MV-4-11 (cell line): ENCODE results near the gene MTCH1.

Source experiments
- DNase-seq: peaks from one replicate; lab custom pipeline; 2025; lab: John Stamatoyannopoulos, UW

Gene MTCH1

DNA sequence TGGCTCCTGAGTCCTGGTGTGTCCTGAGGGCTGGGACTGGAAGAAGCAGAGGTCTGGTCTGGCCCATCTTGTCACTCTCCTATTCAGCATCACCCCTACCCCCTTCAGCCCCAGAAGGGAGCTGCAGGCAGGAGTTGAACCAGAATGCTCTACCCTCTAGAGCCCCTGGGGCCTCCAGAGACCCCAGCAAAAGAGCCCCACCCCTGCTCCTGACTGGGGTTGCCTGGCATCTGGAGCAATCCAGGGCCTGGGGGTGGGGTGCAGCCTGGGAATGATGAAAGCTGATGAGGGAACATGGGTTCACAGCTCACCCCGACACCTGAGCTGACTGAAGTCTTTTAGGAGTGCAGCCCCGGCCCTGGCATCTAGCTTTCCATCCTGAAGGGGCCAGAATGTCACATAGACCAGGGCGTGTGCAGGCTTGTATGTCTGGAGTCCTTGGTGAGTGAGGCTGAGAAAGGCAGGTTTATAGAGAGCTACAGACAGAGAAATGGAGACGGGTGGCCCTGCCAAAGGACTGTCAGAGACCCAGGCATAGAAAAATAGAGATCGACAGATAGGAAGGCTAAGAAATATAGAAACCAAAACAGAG is 31.7 kb upstream of the MTCH1 start:
- DNase-seq: no peak

DNA sequence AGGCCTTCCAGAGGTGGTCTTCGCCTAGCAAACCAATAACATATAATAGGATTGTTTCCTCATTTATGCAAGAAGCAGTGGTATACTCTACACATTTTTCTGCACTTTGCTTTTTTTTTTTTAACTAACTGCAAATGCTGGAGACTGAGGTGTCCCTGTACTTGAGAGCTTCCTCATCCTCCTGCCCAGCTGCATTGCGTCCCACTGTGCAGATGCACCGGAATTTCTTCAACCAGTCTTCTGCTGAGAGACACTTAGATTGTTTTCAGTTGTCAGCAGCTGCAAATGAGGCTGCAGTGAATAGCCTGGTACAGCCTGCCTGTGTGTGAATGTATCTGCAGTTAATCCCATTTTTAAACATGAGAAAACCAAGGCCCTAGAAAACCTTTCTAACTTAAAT is 31.0 kb upstream of the MTCH1 start:
- peak; percentile 68 for DNase-seq

GRCh38 chr6:37015532-37015931 is 29.5 kb upstream of the MTCH1 start:
- DNase-seq: no peak

GRCh38 chr6:37014667-37015066 is 28.7 kb upstream of the MTCH1 start:
- DNase-seq: no peak

- no peak for DNase-seq
Observed at GRCh38 chr6:37013516-37014491, 27.8 kb upstream of the MTCH1 start.

DNA sequence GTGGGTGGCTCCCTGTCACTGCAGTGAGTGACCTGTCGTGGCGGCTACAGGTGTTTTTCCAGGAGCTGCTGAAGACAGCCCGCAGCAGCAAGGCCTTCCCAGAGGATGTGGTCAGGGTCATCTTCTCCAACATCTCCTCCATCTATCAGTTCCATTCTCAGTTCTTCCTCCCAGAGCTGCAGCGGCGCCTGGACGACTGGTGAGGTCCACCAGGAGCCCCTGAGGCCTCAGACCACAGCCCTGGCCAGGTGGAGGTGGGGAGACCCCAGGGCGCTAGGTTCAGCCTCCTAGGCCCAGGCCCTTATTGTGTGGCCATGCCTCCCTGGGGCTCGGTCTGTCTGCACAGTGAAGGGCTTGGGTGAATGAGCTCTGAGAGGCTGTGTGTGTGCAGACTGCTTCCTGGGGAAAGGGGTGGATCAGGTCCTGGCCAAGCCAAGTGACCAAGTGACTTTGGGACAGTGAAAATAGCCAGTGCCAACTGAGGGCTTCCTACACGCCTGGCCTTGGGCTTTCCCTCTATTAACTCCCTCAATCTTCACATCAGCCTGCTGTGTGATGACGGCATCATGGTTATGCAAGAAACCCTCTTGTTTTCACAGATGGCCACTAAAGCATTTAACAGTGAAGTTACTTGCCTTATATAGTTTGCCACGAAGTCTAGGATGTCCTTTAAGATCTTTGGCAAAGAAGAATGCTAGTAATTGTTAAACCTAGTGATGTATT is 25.8 kb upstream of the MTCH1 start:
- DNase-seq: peak; percentile 73

- no peak for DNase-seq
Observed at GRCh38 chr6:37010402-37010892, 24.5 kb upstream of the MTCH1 start.

- peak; percentile 78 for DNase-seq
Observed at GRCh38 chr6:37008484-37009465, 22.8 kb upstream of the MTCH1 start.

- DNase-seq: peak; percentile 94
Observed at GRCh38 chr6:37007340-37008043, 21.5 kb upstream of the MTCH1 start.

GRCh38 chr6:37006793-37007339 is 20.9 kb upstream of the MTCH1 start:
- DNase-seq: no peak

- peak; percentile 75 for DNase-seq
Observed at GRCh38 chr6:37005827-37006567, 20.0 kb upstream of the MTCH1 start.

DNA sequence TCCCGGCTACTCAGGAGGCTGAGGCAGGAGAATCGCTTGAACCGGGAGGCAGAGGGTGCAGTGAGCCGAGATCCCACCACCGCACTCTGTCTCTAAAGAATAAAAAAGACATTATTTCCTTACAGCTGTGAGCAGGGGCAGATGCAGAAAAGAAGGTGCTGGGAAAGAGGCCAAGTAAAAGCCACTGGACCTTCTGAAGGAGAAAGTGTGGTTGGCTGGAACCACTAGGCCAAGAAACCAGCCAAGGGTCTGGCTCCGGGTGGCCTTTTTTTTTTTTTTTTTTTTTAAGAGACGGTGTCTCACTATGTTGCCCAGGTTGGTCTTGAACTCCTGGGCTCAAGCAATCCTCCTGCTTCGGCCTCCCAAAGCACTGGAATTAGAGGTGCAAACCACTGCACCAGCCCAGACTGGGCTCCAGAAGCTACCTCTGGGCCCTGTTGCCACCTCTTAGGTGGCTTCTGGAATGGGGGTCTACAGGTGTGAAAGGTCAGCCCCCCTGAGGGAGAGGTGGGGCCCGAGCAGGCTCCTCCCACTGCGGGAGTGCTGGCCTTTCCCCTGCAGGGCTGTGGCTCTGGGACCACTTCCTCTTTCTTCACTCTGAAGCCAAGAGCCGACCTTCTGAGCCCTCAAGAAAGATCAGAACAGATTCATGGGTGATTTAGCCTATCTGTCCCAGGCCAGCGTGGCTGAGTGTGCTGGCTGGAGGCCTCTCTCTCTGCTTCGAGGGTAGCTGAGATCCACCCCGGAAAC is 19.2 kb upstream of the MTCH1 start, which contains the start of gene FGD2:
Gene FGD2 (plus strand): TSS at position 595 of the 750 bp plus-strand sequence. CDS start 163 bp downstream, outside the sequence.
- peak; percentile 91 for DNase-seq

GRCh38 chr6:37004044-37004980 is 18.3 kb upstream of the MTCH1 start:
- DNase-seq: no peak

DNA sequence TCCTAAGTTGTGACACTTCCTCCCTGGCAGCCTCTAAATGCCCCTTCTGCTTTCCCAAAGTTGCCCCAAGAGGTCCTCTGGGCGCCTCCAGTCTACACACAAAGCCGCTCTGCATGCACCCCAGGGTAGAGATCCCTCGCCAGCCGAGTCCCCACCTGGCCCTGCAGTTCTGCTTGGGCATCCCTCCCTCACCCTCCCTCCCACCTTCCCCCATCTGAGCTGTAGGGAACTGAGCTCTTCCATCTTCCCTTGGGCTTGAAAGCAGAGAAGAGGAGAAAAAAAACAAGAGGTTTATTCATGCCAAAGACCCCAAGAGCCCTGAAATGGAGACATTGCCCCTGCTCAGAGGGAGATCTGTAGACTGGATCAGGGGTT is 13.7 kb upstream of the MTCH1 start:
- no peak for DNase-seq

GRCh38 chr6:36999061-36999750 is 13.2 kb upstream of the MTCH1 start:
- no peak for DNase-seq

DNA sequence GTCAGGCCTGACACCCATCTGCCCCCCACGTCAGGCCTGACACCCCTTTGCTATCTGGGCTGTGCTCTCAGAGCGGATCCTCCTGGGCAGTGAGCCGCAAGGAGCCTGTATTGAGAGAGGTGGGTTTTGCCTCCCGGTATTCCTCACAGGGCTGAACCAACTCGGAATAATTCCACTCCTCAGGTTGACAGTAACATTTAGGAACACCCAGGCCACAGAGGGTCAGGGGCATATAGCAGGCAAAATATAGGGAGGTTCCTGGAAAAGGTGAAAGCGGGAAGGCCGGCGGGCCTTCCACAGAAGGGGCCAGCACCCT is 12.7 kb upstream of the MTCH1 start:
- DNase-seq: no peak
